ENCODE measurements around the gene COX6B1. TPM values are rescaled to one million over a fixed set of nuclear protein-coding genes. Genes with fewer than 3 reads are reported as not detected.
"Not testable (repeated sequence)": the region's sequence is repeated elsewhere in the genome, so short reads cannot be mapped to it uniquely, and the experiment has no call there.

COX6B1 gene
- total RNA-seq, 1 experiment from 2014 or later = 847 TPM

DNA sequence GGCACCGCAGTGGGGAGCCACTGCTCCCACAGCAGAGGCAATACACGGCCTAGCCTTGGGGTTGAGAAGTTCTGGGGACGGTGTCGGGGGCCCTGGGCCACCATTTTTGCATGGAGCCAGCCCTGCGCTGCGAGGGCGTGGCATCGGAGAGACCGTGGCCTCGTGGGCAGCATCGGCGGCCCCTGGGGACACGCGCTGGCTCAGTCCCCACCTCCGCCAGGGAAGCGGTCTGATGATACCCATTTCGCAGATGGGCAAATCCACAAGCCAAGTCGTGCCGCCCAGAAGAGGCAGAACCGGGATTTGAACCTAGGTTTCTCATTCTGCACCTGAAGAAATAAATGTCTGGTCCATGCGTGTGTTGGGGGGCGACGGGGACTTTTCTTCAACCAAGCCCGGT, 17.0 kb downstream of the COX6B1 start:
- DNase-seq (ENCODE audit: low spot score) = no peak

DNA sequence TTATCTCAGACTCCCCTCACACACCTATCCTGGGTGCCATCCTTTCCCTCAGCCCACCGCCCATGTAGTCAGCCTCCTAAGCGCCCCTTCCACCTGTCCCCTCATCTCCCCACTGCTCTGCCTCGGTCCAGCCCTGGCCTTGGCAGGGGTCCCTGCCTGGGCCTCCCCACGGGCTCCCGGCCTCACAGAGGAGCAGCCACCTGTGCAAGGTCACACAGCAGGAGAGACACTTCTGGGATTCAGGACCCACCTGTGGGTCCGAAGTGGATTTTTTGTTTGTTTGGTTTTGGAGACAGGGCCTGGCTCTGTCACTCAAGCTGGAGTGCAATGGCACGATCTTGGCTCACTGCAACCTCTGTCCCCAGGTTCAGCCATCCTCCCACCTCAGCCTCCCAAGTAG, 17.5 kb downstream of the COX6B1 start:
- DNase-seq (ENCODE audit: low spot score) = no peak

DNA sequence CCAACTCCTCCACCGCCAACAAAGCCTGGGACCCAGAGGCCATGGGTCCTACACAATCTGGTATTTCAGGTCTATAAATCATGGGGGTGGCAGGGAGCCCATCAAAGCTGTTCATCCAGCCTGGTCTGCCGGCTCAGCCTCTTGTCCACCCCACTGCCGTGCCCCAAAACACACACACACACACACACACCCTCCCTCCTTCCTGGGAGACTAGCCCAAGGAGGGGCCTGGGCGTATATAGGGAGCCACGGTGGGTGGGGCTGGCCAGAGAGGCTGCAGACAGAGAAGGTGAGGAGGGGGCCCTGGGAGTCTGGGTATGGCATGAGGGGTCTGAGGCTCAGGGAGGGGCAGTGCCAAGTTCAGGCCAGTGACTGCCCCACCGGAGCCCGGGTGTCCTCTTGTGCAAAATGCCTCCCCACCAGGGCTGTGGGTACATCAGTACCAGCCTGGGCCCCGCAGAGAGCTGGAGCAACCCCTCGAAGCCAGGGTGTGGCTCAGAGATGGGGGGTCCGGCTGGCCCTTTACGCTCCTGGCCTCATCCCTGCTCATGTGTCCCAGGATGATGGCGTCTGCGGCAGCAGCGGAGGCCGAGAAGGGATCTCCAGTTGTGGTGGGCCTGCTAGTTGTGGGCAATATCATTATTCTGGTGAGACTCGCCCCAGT, 18.3 kb downstream of the COX6B1 start, which contains the start of gene UPK1A:
TSS of gene UPK1A (plus strand) at position 267 of the 663 bp plus-strand sequence. CDS start at position 563, 296 bp downstream.
- no peak for DNase-seq (ENCODE audit: low spot score)

DNA sequence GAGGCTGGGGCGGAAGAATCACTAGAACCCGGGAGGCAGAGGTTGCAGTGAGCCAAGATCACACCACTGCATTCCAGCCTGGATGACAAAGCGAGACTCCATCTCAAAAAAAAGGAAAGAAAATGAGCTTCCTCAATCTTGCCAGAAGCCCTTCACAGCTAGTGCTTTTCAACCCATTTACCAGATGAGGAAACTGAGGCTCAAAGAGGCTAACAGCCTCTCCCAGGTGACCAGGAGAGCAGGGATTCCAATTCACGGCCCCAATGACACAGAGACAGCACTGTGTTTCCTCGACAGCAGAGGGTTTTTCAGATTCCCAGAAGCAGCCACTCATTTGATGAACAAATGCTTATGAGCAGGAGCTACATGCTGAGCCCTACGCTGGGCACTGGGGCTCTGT, 21.4 kb downstream of the COX6B1 start:
- DNase-seq (ENCODE audit: low spot score) = no peak

DNA sequence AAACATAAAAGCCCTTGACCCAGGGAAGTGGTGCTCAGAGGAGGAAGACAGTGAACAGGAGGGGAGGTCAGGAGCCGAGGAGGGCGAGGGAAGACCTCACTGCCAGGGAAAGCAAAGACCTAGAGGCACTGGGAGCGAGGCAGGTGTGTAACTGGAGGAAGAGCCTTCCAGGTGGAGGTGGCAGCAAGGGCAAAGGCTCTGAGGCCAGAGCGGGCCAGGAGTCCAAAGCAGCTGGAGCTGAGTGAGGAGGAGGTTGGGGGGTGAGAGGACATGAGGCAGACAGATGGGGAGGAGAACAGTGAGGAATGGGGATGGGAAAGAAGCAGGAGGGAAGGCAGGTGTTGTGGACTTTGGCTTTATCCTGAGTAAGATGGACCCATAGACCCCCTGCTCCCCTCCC, 21.9 kb downstream of the COX6B1 start:
- DNase-seq (ENCODE audit: low spot score) = no peak

DNA sequence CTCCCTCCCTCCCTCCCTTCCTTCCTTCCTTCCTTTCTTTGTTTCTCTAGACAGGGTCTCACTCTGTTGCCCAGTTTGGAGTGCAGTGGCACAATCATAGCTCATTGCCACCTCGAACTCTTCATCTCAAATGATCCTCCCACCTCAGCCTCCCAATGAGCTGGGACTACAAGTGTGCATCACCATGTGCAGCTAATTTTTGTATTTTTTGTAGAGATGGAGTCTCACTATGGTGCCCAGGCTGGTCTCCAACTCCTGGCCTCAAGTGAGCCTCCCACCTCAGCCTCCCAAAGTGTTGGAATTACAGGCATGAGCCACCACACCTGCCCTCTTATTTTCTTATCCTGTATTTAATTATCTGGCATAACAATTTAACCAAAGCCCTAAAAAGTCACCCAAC, 22.6 kb downstream of the COX6B1 start:
- no peak for DNase-seq (ENCODE audit: low spot score)

DNA sequence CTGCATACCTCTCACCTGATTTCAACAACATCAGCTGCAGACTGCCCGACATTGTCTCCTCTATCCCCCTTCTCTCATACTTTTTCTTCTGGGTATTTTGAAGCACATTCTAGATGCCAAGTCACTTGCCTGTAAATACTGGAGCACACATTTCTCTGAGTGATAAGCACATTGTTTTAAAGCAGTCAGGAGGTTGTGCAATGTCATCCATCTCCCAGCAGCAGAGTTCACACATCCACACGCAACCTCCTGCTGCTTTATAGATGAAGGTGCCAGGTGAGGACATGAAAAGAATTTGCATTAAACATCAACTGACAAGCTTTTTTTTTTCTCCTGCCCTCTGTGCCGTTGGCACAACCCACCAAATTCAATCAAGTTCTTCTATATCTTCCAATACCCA, 23.7 kb downstream of the COX6B1 start:
- DNase-seq (ENCODE audit: low spot score) = no peak

DNA sequence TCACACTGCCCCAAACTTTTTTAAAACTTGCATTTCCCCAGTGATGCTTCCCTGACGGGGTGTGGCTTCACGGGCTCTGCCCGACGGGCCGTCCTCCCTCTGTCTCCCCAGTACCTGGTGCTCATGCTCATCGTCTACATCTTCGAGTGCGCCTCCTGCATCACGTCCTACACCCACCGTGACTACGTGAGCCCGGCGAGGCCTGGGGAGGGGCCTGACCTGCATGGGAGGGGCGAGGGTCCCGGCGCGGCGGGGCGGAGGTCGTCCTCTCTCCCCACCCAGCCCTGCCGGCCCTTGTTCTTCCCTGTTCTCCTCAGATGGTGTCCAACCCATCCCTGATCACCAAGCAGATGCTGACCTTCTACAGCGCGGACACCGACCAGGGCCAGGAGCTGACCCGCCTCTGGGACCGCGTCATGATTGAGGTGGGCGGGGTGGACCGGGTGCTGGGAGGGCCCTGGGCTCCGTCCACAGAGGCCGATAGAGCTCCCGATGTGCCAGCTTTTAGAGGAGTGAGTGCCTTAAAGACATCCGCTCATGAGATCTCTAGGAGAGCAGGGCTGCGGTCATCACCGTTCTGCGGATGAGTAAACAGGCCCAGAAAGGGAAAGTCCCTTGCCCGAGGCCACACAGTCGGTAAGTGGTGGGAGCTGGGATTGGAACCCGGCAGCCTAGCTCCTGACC, 25.1 kb downstream of the COX6B1 start:
- DNase-seq (ENCODE audit: low spot score) = no peak

DNA sequence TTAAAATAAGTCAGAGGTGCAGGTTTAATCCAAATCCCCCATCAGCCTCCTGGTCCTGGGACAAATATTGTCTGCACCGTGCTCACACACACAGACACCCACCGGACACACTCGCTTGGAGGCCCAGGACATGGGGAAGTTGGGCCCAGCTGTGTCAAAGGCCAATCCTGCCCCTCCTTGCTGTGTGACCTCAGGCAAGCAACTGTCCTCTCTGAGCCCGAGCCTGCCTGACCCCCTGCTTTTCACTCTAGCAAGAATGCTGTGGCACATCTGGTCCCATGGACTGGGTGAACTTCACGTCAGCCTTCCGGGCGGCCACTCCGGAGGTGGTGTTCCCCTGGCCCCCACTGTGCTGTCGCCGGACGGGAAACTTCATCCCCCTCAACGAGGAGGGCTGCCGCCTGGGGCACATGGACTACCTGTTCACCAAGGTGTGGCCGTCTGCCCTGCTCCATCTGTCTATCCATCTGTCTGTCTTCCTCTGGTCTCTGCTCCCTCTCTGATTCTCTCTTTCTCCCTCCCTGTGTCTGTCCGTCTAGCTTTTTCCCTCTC, 27.5 kb downstream of the COX6B1 start:
- DNase-seq (ENCODE audit: low spot score) = no peak

DNA sequence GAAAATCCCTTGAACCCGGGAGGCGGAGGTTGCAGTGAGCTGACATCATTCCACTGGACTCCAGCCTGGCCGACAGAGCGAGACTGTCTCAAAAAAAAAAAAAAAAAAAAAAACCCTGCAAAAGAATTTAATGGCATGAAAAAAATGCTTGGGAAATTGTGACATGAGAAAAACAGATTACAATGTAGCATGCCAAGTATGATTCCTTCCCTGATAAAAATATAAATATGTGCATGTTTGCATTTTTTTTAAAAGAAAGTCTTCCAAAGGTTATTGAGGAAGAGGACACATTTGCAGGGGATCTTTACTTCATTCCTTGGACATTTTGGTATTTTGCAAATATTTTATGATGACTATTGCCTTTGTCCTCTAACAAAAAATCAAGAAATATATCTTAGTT, 41.7 kb downstream of the COX6B1 start:
- no peak for DNase-seq (ENCODE audit: low spot score)

DNA sequence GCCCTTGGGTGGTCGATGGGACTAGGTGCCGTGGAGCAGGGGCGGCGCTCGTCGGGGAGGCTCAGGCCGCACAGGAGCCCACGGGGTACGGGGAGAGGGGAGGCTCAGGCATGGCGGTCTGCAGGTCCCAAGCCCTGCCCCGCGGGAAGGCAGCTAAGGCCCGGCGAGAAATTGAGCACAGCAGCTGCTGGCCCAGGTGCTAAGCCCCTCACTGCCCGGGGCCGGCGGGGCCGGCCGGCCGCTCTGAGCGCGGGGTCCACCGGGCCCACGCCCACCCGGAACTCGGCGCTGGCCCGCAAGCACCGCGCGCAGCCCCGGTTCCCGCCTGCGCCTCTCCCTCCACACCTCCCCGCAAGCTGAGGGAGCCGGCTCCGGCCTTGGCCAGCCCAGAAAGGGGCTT, 43.0 kb downstream of the COX6B1 start:
- not testable (repeated sequence) for DNase-seq (ENCODE audit: low spot score)

DNA sequence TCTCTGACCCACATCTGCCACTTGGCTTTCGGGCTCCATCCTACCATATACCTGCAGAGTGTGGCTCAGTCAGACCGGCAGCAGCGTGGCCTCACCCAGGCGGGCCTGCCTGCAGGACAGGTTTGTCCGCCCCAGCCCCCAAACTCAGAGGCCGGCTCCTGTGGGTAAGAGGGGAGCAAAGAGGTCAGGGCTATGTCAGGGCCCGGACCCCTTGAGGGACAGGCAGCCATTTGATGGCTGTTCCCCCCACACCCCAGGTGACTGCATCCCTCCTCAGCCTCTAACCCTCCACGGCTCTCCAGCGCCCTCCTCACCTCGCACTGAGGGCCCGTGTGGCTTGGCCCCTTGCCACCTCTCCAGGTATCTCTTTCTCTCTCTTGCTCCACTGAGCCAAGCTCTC, 43.9 kb downstream of the COX6B1 start:
- DNase-seq (ENCODE audit: low spot score) = peak; percentile 38

DNA sequence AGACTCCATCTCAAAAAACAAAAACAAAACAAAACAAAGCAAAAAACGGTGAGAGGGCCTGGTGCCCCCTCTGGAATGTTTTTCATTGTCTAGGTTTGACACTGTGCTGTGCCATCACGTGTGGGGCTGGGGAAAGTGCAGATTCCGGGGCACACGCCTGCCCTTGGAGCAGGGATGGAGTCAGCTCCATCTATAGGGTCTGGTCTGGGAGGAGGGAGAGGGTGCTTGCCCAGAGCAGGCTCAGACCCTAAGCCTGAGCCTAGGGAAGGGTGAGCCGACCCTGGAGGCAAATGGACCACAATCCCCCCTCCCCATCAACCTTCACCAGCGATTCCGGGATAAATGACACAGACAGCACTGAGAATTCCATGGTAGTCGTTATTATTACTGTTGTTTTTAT, 45.3 kb downstream of the COX6B1 start:
- no peak for DNase-seq (ENCODE audit: low spot score)

DNA sequence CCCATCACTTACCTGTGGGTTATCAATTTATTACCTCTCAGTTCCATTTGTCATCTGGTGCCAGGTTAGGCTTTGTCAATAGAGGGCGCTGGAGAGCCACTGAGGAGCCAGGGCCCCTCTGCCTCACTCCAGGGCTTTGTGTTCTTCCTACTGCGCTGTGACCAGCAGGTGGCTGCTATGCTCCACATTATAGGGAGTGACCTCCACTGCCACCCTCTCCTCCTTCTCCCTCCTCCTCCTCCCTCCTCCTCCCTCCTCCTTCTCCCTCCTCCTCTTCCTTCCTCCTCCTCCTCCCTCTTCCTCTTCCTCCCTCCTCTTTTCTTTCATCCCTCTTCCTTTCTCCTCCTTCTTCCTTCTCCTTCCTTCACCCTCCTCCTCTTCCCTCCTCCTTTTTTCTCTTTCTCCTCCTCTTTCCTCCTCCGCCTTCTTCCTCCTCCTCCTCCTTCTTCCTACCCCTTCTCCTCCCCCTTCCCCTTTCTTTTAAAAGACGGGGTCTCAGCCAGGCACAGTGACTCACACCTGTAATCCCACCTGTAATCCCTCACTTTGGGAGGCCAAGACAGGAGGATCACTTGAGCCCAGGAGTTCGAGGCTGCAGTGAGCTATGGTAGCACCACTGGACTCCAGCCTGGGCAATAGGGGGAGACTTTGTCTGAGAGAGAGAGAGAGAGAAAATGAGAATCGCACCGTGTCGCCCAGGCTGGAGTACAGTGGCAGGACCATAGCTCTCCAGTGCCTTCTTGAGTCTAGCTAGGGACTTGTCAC, 45.9 kb downstream of the COX6B1 start:
- DNase-seq (ENCODE audit: low spot score) = peak; percentile 98

DNA sequence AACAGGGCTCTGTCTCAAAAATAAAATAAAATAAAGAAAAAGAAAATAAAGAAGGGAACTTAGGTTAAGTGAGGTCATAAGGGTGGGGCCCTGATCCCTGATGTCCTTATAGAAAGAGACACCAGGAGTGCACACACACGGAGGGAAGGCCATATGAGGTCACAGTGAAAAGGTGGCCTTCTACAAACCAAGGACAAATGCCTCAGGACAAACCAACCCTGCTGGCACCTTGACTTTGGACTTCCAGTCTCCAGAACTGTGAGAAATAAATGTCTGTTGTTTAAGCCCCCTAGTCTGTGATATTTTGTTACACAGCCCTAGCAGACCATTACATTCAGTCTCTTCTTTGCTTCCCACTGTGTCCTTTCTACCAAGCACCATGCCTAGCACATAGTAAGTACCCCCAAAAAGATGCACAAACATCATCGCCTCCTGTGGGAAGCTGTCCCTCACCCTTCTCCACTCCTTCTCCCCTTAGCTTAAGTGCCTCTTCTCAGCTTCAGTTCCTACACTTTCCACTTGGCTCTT, 47.8 kb downstream of the COX6B1 start:
- no peak for DNase-seq (ENCODE audit: low spot score)

DNA sequence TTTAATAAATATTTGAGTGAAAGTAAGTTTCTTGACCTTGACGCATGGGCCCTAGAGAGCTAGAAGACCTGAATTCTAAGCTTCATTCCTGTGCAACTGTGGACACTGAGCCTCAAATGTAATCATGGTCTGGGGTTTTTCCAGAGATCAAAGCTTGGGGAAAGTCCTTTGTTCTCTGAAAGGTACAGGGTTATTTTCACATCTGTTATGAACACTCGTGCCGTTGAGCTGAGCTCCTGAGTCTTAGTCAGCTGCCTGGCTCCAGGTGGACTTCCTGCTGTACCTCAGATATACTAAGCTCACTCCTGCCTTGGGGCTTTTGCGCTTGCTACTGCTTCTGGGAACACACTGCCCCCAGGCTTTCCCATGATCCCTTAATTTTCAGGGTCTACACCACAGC, 48.7 kb downstream of the COX6B1 start:
- no peak for DNase-seq (ENCODE audit: low spot score)

DNA sequence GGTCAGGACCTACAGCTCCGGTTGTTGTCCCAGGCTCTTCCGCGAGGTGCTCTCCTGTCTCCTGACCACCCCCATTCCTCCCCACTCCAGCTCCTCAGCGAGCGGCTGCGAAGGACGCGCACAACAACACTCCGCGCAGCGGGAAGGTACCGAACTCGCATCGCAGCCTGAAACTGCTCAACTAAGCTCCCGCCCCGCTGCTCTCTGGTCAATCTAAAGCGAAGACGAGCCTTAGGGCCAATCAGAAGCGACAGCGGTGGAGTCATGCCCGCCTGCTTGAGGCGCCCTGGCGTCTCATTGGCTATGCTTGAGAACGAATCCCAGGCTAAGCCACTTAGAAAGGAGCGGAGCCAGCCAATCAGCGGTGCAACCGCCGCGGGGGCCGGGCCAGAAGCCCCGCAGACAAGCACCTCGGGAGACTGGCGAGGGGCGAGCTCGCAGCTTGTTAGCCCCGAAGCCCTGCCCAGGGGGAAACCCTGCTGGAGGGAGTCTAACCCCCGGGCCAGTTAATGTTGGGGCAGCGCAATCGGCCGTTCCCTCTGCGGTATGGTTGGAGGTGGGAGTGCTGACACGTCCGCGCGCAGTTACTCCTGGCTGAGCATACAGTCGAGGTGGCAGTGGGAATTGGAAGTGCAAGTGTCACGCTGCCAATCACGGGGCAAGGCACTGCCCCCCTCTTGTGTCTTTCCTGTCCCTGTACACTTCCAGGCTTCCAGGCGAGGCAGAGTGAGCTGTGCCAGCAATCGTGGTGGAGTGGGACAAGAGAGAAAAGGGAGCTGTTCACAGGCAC, 54.3 kb downstream of the COX6B1 start:
- peak; percentile 99 for DNase-seq (ENCODE audit: low spot score)

DNA sequence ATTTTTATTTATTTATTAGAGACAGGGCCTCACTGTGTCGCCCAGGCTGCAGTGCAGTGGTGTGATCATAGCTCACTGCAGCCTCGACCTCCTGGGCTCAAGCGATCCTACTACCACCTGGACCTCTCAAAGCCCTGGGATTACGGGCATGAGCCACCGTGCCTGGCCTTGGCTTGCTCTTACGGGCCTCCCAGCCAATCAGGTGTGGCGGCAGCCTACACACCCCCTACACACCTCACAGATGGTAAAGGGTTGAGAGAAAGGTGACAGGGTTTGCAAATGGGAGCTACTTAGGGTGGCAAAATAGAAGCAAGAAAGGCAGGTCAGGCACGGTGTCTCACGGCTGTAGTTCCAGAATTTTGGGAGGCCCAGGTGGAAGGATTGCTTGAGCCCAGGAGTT, 55.2 kb downstream of the COX6B1 start:
- DNase-seq (ENCODE audit: low spot score) = no peak

DNA sequence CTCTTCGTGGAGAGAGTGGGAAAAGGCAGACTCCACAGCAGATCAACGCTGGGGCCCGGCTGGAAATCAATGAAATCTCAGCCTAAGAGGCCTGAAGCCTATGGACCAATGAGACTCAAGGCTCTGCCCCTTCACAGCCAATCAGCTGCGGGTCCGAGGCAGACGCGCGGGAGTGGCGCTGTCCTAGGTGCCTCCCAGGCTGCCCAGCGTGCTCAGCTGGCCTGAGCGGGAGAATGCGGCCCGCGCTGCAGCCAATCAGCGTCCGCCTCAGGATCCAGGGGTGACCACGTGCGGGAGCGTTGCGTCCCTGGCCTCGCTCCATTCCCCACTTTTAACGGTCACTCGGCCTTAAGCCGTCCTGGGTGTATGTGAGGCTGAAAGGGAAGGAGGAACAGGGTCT, 56.1 kb downstream of the COX6B1 start, which contains the start of gene ZBTB32:
TSS of gene ZBTB32 (plus strand) at position 341 of the 400 bp plus-strand sequence. CDS start 10,069 bp downstream, outside the sequence.
- DNase-seq (ENCODE audit: low spot score) = no peak
